Loucy (cell line): ENCODE data around the gene DENND4A.

ENCODE experiments used
- H2AFZ ChIP-seq: fragments of 200-600 bp; sonication (generic); 2 replicates; pipeline ENCODE4 v1.6.0; 2016; ENCODE audit warnings: antibody characterized with exemption, mild to moderate bottlenecking, low read length, moderate library complexity
- H3F3A ChIP-seq: fragments of 200-600 bp; 2 replicates; pipeline ENCODE4 v1.6.0; 2016; ENCODE audit warnings: antibody characterized with exemption, low read depth, mild to moderate bottlenecking
- H3K27me3 ChIP-seq: fragments of 200-600 bp; sonication (generic); 2 replicates; pipeline ENCODE4 v1.6.1; 2014; ENCODE audit warnings: low read length, mild to moderate bottlenecking; ENCODE audit not compliant: insufficient read depth, poor library complexity, severe bottlenecking
- H3K36me3 ChIP-seq: fragments of 200-600 bp; sonication (generic); 2 replicates; pipeline ENCODE4 v1.6.1; 2016; ENCODE audit warnings: low read length; ENCODE audit not compliant: insufficient read depth
- H3K4me1 ChIP-seq: fragments of 200-600 bp; sonication (generic); 2 replicates; pipeline ENCODE4 v1.5.1; 2014; ENCODE audit warnings: low read length, mild to moderate bottlenecking; ENCODE audit not compliant: insufficient read depth, poor library complexity, severe bottlenecking
- H3K4me2 ChIP-seq: fragments of 200-600 bp; sonication (generic); 2 replicates; pipeline ENCODE4 v1.6.0; 2014; ENCODE audit warnings: antibody characterized with exemption, low read length, low read depth, mild to moderate bottlenecking; ENCODE audit not compliant: poor library complexity, severe bottlenecking
- H3K4me3 ChIP-seq: fragments of 200-600 bp; sonication (generic); 2 replicates; pipeline ENCODE4 v1.5.1; 2014; ENCODE audit warnings: low read length, mild to moderate bottlenecking, mixed read lengths; ENCODE audit not compliant: poor library complexity, severe bottlenecking
- H3K79me2 ChIP-seq: fragments of 200-600 bp; sonication (generic); 2 replicates; pipeline ENCODE4 v1.6.1; 2014; ENCODE audit warnings: low read length; ENCODE audit not compliant: insufficient read depth
- H3K9ac ChIP-seq: fragments of 200-600 bp; sonication (generic); 2 replicates; pipeline ENCODE4 v1.6.0; 2014; ENCODE audit warnings: mild to moderate bottlenecking, low read depth, low read length, moderate library complexity; ENCODE audit not compliant: poor library complexity, severe bottlenecking
- H3K9me2 ChIP-seq: fragments of 200-600 bp; sonication (generic); replicated peaks from 2 replicates; pipeline ENCODE4 v1.6.1; 2016; ENCODE audit warnings: low read depth, low read length, mixed read lengths
- H3K9me3 ChIP-seq: fragments of 200-600 bp; sonication (generic); 2 replicates; pipeline ENCODE4 v1.6.1; 2014; ENCODE audit warnings: mild to moderate bottlenecking, antibody characterized with exemption, low read length, low read depth; ENCODE audit not compliant: insufficient read depth
- H4K20me1 ChIP-seq: fragments of 200-600 bp; sonication (generic); 2 replicates; pipeline ENCODE4 v1.6.0; 2014; ENCODE audit warnings: antibody characterized with exemption, low read length, mild to moderate bottlenecking; ENCODE audit not compliant: insufficient read depth, poor library complexity, severe bottlenecking
- EZH2phosphoT487 ChIP-seq: fragments of 200-600 bp; IDR thresholded peaks from 2 replicates; pipeline ENCODE4 v1.6.1; 2018; ENCODE audit warnings: antibody characterized with exemption, mild to moderate bottlenecking, moderate library complexity, borderline replicate concordance
- TF ChIP-seq, protein P1 (sequence below): fragments of 200-600 bp; sonication (generic); conservative IDR thresholded peaks from 2 replicates; pipeline ENCODE4 v1.5.1; 2014; ENCODE audit warnings: mild to moderate bottlenecking, antibody characterized with exemption, low read length

The DENND4A gene

GRCh38 chr15:65773386-65774111 lies 18.5 kb downstream of the DENND4A start:
- Histone ChIP-seq H3K79me2 (peaks cover 21% of the 10 kb centered on the region), H3K9me3 (no peaks in the 10 kb centered on the region), H3K4me2 (no peak overlapping the region), H3K9ac (no peak overlapping the region), H4K20me1 (no peaks in the 10 kb centered on the region), H2AFZ (no peak overlapping the region), H3K36me3 (no peaks in the 10 kb centered on the region), H3K4me3 (no peak overlapping the region), H3F3A (no peaks in the 10 kb centered on the region), H3K27me3 (no peaks in the 10 kb centered on the region), H3K9me2 (no peaks in the 10 kb centered on the region), H3K4me1 (peaks cover 22% of the 10 kb centered on the region)
- no peak for TF ChIP-seq EZH2phosphoT487
- TF ChIP-seq, protein P1, sequence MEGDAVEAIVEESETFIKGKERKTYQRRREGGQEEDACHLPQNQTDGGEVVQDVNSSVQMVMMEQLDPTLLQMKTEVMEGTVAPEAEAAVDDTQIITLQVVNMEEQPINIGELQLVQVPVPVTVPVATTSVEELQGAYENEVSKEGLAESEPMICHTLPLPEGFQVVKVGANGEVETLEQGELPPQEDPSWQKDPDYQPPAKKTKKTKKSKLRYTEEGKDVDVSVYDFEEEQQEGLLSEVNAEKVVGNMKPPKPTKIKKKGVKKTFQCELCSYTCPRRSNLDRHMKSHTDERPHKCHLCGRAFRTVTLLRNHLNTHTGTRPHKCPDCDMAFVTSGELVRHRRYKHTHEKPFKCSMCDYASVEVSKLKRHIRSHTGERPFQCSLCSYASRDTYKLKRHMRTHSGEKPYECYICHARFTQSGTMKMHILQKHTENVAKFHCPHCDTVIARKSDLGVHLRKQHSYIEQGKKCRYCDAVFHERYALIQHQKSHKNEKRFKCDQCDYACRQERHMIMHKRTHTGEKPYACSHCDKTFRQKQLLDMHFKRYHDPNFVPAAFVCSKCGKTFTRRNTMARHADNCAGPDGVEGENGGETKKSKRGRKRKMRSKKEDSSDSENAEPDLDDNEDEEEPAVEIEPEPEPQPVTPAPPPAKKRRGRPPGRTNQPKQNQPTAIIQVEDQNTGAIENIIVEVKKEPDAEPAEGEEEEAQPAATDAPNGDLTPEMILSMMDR = no peak

DNA sequence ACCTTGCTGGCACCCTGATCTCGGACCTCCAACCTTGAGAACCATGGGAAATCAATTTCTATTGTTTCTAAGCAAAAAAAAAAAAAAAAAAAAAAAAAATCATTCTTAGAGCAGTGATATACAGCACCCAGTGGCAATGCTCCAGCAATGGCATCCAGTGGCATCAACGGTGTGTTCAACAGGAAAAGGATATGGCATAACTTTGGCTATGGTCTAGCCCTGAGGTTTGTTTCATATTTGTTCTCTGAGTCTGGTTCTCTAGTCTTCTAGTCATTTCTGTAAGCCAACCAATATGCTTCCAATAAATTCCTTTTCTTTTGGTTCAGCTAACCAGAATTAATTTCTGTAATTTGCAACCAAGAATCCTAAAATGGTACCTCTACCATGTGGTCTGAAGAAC lies 19.2 kb downstream of the DENND4A start:
- H3K9ac ChIP-seq = no peak overlapping the region

DNA sequence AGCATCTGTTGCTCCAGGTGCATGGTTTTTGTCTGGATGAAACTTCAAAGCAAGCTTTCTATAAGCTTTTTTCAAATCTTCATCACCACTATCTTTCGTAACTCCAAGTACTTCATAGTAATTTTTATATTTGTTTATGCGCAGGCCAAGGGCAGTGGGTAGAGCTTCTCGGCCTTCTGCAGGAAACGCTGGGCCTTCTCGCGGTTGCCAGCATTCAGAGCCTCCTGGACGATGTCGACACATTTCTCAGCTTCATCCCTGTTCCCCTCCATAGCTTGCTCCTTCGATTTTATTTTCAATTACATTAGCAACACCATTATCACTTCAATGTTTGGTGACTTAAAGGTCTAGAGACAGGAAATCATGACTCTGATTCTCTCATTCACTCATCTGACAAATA lies 20.2 kb downstream of the DENND4A start:
- Histone ChIP-seq H3K36me3 (no peaks in the 10 kb centered on the region), H3F3A (no peaks in the 10 kb centered on the region), H3K4me1 (peaks cover 12% of the 10 kb centered on the region), H3K79me2 (peaks cover 11% of the 10 kb centered on the region), H3K27me3 (no peaks in the 10 kb centered on the region), H3K9me3 (no peaks in the 10 kb centered on the region), H3K4me3 (no peak overlapping the region), H3K4me2 (no peak overlapping the region), H4K20me1 (no peaks in the 10 kb centered on the region), H3K9me2 (no peaks in the 10 kb centered on the region), H3K9ac (no peak overlapping the region), H2AFZ (no peak overlapping the region)
- no peak for TF ChIP-seq EZH2phosphoT487
- TF ChIP-seq, protein P1 = no peak

More for the DNA sequence above, 19.2 kb downstream of the DENND4A start:
- H3F3A ChIP-seq = no peaks in the 10 kb centered on the region
- no peak overlapping the region for H3K4me3 ChIP-seq
- TF ChIP-seq, protein P1 = no peak
- no peak for TF ChIP-seq EZH2phosphoT487
- H3K4me2 ChIP-seq = no peak overlapping the region
- no peaks in the 10 kb centered on the region for H3K9me3 ChIP-seq
- no peaks in the 10 kb centered on the region for H3K36me3 ChIP-seq
- peaks cover 20% of the 10 kb centered on the region for H3K79me2 ChIP-seq
- no peak overlapping the region for H2AFZ ChIP-seq
- peaks cover 16% of the 10 kb centered on the region for H3K4me1 ChIP-seq
- no peaks in the 10 kb centered on the region for H4K20me1 ChIP-seq
- H3K9me2 ChIP-seq = no peaks in the 10 kb centered on the region
- no peaks in the 10 kb centered on the region for H3K27me3 ChIP-seq
